ENCODE results near the gene MRTO4.
"Not testable (repeated sequence)": the region's sequence is repeated elsewhere in the genome, so short reads cannot be mapped to it uniquely, and the experiment has no call there.

Gene MRTO4

DNA sequence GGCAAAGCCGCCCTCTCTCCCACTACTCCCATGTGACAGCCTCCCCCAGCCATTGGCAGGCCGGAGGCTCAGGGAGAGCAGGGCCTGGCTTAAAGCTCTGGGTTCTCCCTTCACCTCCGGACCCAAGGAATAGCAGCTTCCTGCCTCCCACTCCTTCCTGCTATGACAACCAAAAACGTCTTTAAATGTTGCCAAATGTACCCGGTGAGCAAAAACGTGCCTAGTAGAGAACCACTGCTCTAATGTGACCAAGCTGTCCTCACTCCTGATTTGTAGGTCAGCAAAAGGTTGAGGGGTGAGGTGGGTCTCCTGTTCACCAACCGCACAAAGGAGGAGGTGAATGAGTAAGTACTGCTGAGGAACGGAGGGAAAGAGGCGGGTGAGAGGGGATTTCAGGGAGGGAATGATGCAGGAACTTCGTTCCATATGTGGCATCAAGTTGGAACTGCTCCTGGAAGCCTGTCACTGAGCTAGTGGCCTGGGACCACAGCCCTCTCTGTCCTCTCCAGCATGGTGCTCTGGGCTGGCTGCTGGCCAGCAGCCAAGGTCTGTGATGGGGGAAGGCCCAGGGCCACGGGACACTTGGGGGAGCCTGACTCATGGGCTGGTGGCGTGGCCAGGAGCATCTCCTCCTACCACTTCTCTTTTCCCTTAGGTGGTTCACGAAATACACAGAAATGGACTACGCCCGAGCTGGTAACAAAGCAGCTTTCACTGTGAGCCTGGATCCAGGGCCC is 5.7 kb downstream of the MRTO4 start:
- TF ChIP-seq ZFX (IDR thresholded peaks at IDR 0.05; ENCODE audit: borderline replicate concordance), result no peak
- TF ChIP-seq, protein P1, sequence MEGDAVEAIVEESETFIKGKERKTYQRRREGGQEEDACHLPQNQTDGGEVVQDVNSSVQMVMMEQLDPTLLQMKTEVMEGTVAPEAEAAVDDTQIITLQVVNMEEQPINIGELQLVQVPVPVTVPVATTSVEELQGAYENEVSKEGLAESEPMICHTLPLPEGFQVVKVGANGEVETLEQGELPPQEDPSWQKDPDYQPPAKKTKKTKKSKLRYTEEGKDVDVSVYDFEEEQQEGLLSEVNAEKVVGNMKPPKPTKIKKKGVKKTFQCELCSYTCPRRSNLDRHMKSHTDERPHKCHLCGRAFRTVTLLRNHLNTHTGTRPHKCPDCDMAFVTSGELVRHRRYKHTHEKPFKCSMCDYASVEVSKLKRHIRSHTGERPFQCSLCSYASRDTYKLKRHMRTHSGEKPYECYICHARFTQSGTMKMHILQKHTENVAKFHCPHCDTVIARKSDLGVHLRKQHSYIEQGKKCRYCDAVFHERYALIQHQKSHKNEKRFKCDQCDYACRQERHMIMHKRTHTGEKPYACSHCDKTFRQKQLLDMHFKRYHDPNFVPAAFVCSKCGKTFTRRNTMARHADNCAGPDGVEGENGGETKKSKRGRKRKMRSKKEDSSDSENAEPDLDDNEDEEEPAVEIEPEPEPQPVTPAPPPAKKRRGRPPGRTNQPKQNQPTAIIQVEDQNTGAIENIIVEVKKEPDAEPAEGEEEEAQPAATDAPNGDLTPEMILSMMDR (IDR thresholded peaks at IDR 0.05), result no peak
- H3K27ac ChIP-seq, result no peak overlapping the region

DNA sequence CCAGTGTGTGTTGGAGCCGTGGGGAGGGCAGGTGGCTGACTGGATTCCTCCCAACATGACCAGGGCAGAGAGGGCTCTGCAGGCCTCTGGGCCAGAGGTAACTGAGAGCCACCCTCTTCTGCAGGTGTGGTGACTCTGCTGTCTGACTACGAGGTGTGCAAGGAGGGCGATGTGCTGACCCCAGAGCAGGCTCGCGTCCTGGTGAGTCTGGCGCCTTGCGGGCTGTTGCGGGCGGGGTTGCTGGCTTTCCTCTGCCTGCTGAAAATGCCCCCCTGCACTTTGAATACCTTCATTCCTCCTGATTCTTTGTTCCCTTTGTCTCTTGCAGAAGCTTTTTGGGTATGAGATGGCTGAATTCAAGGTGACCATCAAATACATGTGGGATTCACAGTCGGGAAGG is 6.7 kb downstream of the MRTO4 start:
- no peak overlapping the region for H3K27ac ChIP-seq
- TF ChIP-seq, protein P1 (IDR thresholded peaks at IDR 0.05), result no peak
- no peak for TF ChIP-seq ZFX (IDR thresholded peaks at IDR 0.05; ENCODE audit: borderline replicate concordance)

DNA sequence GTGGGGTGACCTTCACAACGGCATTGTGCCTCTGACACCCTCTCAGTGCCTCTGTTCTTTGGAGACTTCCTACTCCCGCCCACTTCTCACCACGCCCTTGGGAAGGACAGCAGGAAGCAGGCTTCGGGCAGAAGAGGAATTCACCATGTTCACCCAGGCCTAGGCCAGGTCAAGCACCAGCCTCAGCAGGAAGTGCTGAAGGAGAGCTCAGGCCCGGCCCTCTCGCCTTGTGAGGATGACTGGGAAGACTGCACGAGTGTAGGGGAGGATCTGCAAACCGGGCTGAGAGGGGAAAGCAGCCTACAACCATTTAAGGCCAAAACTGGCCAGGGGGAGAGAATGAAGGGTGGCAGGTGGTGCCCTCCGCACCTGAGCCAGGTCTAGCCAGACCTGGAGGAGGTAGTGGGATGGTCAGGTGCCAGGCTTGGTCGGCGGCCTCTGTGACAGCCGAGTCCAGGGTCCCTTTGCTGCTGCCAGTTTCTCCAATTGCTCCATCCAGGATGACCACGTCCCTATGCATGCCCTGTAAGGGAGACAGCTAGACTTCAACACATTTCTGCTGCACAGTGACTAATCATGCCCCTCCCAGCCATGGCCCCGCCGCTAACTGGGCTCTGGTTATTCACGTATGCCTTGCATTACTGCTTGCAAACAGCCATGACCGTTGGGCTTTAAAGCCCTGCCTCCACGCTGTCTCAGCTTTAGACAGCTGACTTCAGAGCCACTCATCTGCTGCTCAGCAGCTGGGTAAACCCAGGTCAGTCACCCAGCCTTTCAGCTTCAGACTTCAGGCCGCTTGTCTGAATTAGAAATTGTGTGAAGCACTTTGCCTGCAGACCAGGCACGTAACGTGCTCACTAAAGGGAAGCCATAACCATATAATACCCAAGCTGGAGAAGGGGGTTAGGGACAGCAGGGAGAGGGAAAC is 8.9 kb downstream of the MRTO4 start:
- H3K27ac ChIP-seq, result peak overlapping the region; percentile 29; the same call in 1 of the 2 replicates
- TF ChIP-seq, protein P1 (IDR thresholded peaks at IDR 0.05), result no peak
- TF ChIP-seq ZFX (IDR thresholded peaks at IDR 0.05; ENCODE audit: borderline replicate concordance), result no peak

DNA sequence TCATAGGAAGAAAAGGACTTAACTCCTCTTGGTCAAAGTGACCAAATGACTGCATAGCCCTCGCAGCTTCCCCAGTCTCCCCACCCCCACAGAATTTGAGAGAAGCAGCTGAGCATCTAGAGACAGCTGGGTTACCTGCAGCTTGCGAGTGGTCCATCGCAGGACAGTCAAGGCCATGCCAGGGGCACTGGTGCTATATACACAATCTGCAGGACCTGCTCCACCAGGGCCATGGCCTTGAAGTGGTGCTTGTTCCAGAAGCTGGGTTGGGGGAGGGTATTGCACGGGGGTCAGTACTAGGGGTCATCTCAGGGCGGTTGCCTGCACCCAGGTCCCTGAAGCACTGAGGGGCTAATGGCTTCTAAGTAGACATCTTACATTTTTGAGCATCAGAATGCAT is 10.4 kb downstream of the MRTO4 start:
- TF ChIP-seq, protein P1 (IDR thresholded peaks at IDR 0.05), result no peak
- no peak for TF ChIP-seq ZFX (IDR thresholded peaks at IDR 0.05; ENCODE audit: borderline replicate concordance)
- H3K27ac ChIP-seq, result no peak overlapping the region

DNA sequence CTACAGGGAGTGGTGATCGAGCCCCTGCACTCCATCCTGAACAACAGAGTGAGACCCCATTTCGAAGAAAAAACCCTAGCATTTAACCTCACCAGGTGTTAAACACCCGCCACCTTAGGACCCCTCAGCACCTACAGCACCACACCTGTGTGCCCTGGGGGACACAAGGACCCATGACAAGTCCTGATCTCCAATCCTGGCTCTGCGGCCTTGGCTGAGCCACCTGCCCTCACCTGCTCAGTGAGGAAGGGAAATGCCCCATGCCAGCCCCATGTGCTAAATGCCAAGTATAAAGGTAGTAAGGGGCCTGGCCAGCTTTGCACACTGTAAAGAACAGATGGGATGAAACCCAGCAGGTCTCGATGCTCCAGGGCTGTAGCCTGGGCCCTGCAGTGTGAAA is 11.1 kb downstream of the MRTO4 start:
- TF ChIP-seq, protein P1 (IDR thresholded peaks at IDR 0.05), result no peak
- TF ChIP-seq ZFX (IDR thresholded peaks at IDR 0.05; ENCODE audit: borderline replicate concordance), result no peak
- no peak overlapping the region for H3K27ac ChIP-seq

DNA sequence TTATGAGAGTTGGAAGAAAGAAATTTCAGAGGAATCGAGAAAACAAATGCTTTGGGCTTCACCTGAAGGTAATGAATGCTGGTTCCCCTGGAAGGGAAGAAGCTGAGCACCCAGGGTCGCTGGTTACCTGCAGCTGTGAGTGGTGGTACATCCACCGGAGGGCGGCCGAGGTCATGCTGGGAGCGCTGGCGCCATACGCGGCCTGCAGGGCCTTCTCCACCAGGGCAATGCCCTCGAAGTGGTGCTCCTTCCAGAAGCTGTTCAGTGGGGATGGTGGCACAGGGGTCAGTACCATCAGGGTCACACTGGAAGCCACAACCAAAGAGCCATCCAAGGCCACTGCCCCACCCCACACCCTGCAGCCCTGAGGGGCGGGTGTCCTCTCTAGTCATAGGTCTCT is 16.8 kb downstream of the MRTO4 start:
- no peak overlapping the region for H3K27ac ChIP-seq
- TF ChIP-seq ZFX (IDR thresholded peaks at IDR 0.05; ENCODE audit: borderline replicate concordance), result no peak
- TF ChIP-seq, protein P1 (IDR thresholded peaks at IDR 0.05), result no peak

DNA sequence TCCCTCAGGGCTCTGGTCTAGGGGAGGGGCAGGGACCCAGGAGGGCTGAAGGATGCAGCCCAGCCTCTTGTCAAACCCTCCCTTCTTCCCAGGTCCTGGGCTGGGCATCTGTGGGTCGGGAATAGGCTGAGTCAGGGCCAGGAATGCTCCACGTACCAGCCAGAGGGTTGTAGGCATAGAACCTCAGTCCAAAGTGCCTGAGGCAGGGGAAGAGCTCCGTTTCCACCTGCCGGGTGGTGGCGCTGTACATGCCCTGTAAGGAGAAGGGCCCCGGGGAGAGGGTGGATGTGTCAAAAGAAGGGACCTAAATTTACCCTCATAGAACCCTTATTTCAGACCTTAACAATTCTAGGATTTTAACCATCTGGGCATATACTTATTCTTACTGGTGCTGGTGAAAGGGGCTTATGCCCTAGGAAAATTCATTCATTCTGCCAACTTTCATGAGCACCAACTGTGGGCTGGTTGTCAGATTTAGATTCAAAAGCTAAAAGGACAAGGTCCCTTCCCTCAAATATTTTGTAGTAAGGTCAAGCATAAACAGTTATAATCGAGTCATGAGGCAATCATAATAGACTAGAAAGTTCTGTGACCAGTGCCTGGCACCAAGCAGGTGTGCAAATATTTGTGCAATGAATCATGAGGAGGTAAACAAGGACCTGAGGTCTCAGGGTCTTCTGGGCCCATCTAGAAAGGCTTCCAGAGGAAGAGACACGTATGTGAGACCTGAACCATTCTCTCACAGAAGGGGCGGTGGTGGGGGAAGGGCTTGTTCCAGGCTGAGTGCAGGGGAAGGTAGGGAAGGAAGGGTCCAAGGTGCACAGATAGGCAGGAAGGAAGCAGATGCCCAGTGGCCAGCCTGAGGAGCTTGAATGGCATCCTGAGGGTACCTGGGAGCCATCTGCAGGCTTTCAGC is 18.1 kb downstream of the MRTO4 start:
- H3K27ac ChIP-seq, result not testable (repeated sequence)

DNA sequence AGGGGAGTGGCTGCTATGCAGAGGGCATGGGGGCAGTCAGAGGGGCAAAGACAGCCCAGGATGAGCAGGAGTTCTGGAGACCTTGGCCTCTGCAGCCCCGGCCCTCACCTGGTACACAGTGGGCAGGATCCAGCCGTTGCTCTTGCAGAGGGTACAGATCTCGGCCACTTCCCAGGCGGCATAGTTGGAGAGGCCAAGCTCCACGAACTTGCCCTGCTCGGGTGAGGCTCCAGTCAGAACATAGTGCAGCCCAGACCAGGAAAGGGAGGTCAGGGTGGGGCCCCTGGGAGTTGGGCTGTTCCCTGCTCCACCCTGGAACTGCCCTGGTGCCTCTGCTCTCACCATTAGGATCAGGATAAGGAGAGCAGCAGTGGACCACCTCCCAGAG is 18.7 kb downstream of the MRTO4 start:
- not testable (repeated sequence) for H3K27ac ChIP-seq

Data from 22Rv1 (cell line).